Activated CD4-positive, alpha-beta T cell treated with anti-CD3 and anti-CD28 coated beads for 24 hours (primary cell): ENCODE measurements around the gene CDC42SE2.
"Not testable (repeated sequence)": the region's sequence is repeated elsewhere in the genome, so short reads cannot be mapped to it uniquely, and the experiment has no call there.

Experiments
- DNase-seq, 2 donors: peaks; one replicate each; pipeline ENCODE4 v3.0.0-alpha.2; 2020; ENCODE audit warnings: low read depth in 2 of 2

CDC42SE2 gene

GRCh38 chr5:131318455-131318854, 54.6 kb downstream of the CDC42SE2 start:
- DNase-seq: no peak

GRCh38 chr5:131321066-131321465, 57.2 kb downstream of the CDC42SE2 start:
- DNase-seq: no peak

GRCh38 chr5:131322926-131323325, 59.1 kb downstream of the CDC42SE2 start:
- no peak for DNase-seq

GRCh38 chr5:131323378-131323777, 59.5 kb downstream of the CDC42SE2 start:
- DNase-seq: no peak

GRCh38 chr5:131324303-131324702, 60.5 kb downstream of the CDC42SE2 start:
- DNase-seq: no peak

- no peak for DNase-seq
These were observed 64.9 kb downstream of the CDC42SE2 start for GRCh38 chr5:131328536-131329285.

GRCh38 chr5:131329286-131329560, 65.4 kb downstream of the CDC42SE2 start:
- DNase-seq: no peak

GRCh38 chr5:131330031-131330430, 66.2 kb downstream of the CDC42SE2 start:
- no peak for DNase-seq

- not testable (repeated sequence) for DNase-seq
These were observed 71.9 kb downstream of the CDC42SE2 start for GRCh38 chr5:131335756-131336155.

- DNase-seq: not testable (repeated sequence)
These were observed 72.9 kb downstream of the CDC42SE2 start for GRCh38 chr5:131336801-131337200.

GRCh38 chr5:131337240-131338050, 73.6 kb downstream of the CDC42SE2 start:
- DNase-seq: not testable (repeated sequence)

- no peak for DNase-seq
These were observed 74.2 kb downstream of the CDC42SE2 start for GRCh38 chr5:131338051-131338453.

- not testable (repeated sequence) for DNase-seq
These were observed 80.4 kb downstream of the CDC42SE2 start for GRCh38 chr5:131344288-131344687.

GRCh38 chr5:131346204-131346603, 82.4 kb downstream of the CDC42SE2 start:
- not testable (repeated sequence) for DNase-seq

GRCh38 chr5:131353991-131354390, 90.1 kb downstream of the CDC42SE2 start:
- no peak for DNase-seq

GRCh38 chr5:131355971-131356528, 92.2 kb downstream of the CDC42SE2 start:
- no peak for DNase-seq

- DNase-seq: no peak
These were observed 92.8 kb downstream of the CDC42SE2 start for GRCh38 chr5:131356619-131357018.

- peak in 1 of 2 donors; percentile 18 for DNase-seq
These were observed 94.1 kb downstream of the CDC42SE2 start for GRCh38 chr5:131357739-131358561.

GRCh38 chr5:131361677-131362315, 97.9 kb downstream of the CDC42SE2 start:
- DNase-seq: no peak

GRCh38 chr5:131363811-131364506, 100.1 kb downstream of the CDC42SE2 start:
- DNase-seq: no peak

- DNase-seq: no peak
These were observed 100.7 kb downstream of the CDC42SE2 start for GRCh38 chr5:131364507-131365050.
